HG02588 (cell line): ENCODE measurements around the gene ADGB.
"Not testable (repeated sequence)": the region's sequence is repeated elsewhere in the genome, so short reads cannot be mapped to it uniquely, and the experiment has no call there.

Experiments used
- ATAC-seq: cut with Tn5 transposase; IDR thresholded peaks from one replicate; pipeline ENCODE4 v1.9.1; 2021; ENCODE audit warnings: mild to moderate bottlenecking, moderate library complexity; ENCODE audit not compliant: unreplicated experiment

ADGB gene

DNA sequence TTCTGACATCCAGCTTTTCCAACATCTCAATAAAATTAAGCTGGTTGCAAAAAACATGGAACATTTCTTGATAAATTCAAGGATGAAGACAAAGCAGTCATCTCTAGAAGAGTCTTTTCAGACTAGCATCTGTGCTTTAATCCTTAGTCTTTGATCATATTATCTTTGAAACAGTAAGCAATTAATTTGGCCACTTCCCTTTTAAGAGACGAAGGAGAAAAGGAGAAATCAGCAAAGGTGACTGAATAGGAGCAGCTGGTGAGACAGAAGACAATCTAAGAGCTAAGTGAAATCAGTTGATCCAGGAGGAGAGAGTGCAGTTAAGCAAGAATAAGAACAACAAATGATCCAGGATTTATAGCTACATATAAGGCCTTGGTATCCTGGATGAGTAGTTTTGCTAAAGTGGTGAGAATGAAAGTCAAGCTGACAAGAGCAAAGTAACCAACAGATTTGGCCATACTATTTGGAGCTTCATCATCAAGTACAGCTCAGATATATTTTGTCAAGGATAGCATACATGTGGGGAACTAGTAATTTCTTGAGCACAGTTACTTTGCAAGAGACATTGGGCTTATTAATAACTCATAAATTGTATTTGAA, 215.5 kb downstream of the ADGB start:
- ATAC-seq: no peak

GRCh38 chr6:146815511-146816462, 217.0 kb downstream of the ADGB start:
- ATAC-seq: not testable (repeated sequence)

DNA sequence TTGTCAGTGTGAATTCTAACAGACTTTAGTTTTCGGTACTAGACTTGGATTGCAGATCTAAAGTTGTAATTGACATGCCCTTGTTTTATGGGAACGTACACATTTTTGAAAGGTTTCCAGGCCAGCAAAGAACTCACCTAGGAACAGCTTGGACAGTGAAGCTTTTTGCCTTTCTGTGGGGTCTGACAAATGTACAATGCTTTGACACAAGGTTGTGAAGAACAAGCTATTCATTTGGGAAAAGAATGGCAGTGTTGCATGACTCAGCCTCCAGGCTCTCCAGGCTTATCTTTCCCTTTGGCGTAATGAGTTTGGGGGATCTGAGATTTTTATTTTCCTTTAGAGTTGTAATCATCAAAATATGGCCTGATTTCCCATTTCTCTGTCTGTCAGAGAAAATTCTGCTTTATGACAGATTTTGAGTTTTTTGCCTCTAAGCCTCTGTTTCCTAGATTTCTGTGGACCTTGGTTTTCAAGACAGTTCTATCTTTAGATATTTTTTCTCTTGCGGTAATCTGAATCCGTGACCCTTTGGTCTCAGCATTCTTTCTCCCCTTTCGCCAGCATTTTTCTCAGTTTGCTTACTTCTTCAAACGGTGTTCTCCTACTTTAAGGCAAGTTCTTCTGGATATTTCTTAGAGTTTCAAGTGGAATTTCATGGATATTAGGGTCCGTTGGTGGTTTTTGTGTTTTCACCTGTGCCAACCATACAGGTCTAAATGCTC, 221.0 kb downstream of the ADGB start:
- ATAC-seq: no peak

GRCh38 chr6:146827216-146827928, 228.6 kb downstream of the ADGB start:
- no peak for ATAC-seq

GRCh38 chr6:146829792-146830565, 231.2 kb downstream of the ADGB start:
- ATAC-seq: no peak

- no peak for ATAC-seq
Observed at GRCh38 chr6:146833157-146833556, 234.4 kb downstream of the ADGB start.

- no peak for ATAC-seq
Observed at GRCh38 chr6:146840216-146840615, 241.4 kb downstream of the ADGB start.

DNA sequence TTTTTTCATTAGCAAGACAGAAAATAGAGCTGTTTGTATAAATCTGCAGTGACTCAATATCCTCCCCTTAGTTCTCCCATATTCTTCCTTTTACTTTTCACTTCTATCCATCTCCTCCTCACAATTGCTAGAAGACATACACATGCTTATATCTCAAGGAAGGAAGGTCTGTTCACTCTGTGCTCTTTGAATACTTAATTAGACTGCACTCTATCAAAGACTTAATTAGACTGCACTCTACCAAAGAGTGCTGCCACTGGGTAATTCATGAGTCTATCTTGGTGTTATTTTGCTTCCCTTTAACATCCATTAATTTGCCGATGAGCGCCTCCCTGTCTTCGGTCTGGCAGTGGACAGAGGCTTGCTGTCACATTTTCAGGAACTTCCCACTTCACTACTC, 241.9 kb downstream of the ADGB start:
- no peak for ATAC-seq

GRCh38 chr6:146847426-146847825, 248.7 kb downstream of the ADGB start:
- ATAC-seq: no peak

GRCh38 chr6:146850238-146850896, 251.6 kb downstream of the ADGB start:
- ATAC-seq: no peak

DNA sequence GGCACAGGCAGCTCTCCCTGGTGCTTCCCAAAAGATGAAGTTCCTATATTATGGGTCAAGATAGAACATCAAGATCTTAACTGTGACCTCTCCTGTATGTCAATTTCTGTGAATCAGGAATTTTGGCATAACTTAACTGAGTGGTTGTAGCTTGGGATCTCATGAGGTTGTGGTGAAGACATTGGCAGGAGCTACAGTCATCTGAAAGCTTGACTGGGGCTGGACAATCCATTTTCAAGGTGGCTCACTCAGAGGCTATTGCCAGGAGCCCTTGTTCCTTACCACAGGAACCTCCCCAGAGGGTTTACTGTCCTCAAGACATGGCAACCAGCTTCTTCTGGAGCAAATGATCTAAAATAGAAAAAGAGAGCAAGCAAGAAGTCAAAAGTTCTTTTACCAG, 252.2 kb downstream of the ADGB start:
- ATAC-seq: no peak

GRCh38 chr6:146851837-146852236, 253.1 kb downstream of the ADGB start:
- no peak for ATAC-seq

GRCh38 chr6:146854521-146855255, 255.9 kb downstream of the ADGB start:
- not testable (repeated sequence) for ATAC-seq

DNA sequence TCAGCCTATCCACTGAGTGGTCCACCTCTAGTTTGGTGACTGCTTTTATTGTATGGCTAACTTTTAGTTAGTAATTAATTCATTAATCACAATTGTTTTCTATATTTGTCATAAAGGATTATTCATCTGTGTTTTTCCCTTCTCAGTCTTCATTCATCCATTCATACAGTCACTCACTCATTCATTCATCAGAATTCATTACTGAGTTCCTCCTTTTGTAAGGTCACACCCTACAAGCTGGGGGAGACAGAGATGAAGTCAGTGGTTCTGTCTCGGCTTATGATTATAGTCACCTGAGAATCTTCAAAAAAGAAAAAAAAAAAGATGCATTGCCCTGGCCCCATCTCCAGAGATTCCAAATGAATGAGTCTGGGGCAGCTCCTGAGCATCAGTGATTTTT, 257.1 kb downstream of the ADGB start:
- no peak for ATAC-seq

DNA sequence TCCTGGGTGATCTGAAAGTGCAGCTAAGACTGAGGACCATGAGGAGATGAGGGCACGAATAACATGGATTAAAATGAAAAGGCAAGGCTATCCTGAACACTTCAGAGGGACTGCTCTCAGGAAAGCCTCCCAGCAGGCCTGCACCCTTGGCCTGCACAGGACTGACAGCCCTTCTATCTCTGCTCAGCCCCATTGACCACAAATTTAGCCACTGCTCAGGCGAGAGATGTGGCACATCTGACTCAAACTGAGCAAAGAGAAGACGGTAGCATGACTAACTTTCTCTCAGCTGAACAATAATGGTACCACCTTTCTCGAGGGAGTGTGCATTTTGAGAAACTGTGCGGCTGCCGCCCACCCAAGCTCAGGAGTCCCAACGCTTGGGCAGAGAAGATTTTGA, 257.5 kb downstream of the ADGB start:
- peak; percentile 53 for ATAC-seq

- ATAC-seq: peak; percentile 89
Observed at GRCh38 chr6:146857180-146857979, 258.6 kb downstream of the ADGB start.

DNA sequence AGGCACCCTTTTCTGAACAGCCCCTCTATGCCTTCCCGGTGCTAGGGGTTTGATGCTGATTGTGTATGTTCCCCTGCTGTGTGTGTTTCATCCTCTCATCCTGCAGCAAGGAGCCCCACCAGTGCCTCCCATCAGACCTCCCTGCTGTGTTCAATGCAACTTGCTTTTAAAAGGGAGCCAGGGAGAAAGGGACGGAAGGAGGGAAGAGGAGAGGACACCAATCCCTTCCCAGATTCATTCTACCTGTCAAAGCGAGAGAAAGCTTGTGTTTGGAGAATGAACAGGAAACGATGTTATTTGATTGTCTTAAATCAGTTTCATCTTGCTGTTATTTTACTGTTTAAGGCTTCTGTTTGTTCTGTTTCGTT, 259.2 kb downstream of the ADGB start:
- ATAC-seq: peak; percentile 15

GRCh38 chr6:146859206-146859605, 260.4 kb downstream of the ADGB start:
- ATAC-seq: no peak
